GM18870 (cell line): ENCODE data around the gene USP30.

Source experiments
- ATAC-seq: cut with Tn5 transposase; IDR thresholded peaks from one replicate; pipeline ENCODE4 v1.9.1; 2021; ENCODE audit warnings: moderate library complexity; ENCODE audit not compliant: unreplicated experiment

The USP30 gene

GRCh38 chr12:109124878-109125648 is 72.7 kb downstream of the USP30 start:
- ATAC-seq = no peak

- ATAC-seq = no peak
These were observed 73.4 kb downstream of the USP30 start for GRCh38 chr12:109125791-109126190.

GRCh38 chr12:109126784-109127183 is 74.4 kb downstream of the USP30 start:
- ATAC-seq = no peak

GRCh38 chr12:109127533-109128242 is 75.3 kb downstream of the USP30 start:
- no peak for ATAC-seq

- ATAC-seq = no peak
These were observed 78.1 kb downstream of the USP30 start for GRCh38 chr12:109130297-109131153.

GRCh38 chr12:109131154-109132050 is 79.0 kb downstream of the USP30 start:
- no peak for ATAC-seq

GRCh38 chr12:109134186-109134917 is 82.0 kb downstream of the USP30 start:
- no peak for ATAC-seq

GRCh38 chr12:109137055-109137454 is 84.7 kb downstream of the USP30 start:
- ATAC-seq = no peak
